D341Med (cell line): ENCODE measurements around the gene ZNF202.
"Not testable (repeated sequence)": the region's sequence is repeated elsewhere in the genome, so short reads cannot be mapped to it uniquely, and the experiment has no call there.

ENCODE experiments used
- DNase-seq: peaks from one replicate; pipeline ENCODE4 v3.0.0; 2012; ENCODE audit warnings: low spot score

Gene ZNF202

GRCh38 chr11:123741159-123742030 lies at the start of gene ZNF202:
ZNF202 (minus strand) TSS chr11:123741660; CDS start chr11:123730888, 10,772 bp downstream.
- DNase-seq, result peak; percentile 94

- no peak for DNase-seq
These were observed 42.1 kb upstream of the ZNF202 start for GRCh38 chr11:123783536-123783935.

- DNase-seq, result no peak
These were observed 37.1 kb upstream of the ZNF202 start for GRCh38 chr11:123778511-123778910.

GRCh38 chr11:123775715-123776549 lies 34.5 kb upstream of the ZNF202 start:
- DNase-seq, result peak; percentile 21

GRCh38 chr11:123775289-123775688 lies 33.8 kb upstream of the ZNF202 start:
- DNase-seq, result no peak

GRCh38 chr11:123773959-123774358 lies 32.5 kb upstream of the ZNF202 start:
- DNase-seq, result no peak

GRCh38 chr11:123773026-123773425 lies 31.6 kb upstream of the ZNF202 start:
- no peak for DNase-seq

GRCh38 chr11:123771664-123772063 lies 30.2 kb upstream of the ZNF202 start:
- no peak for DNase-seq

- no peak for DNase-seq
These were observed 29.3 kb upstream of the ZNF202 start for GRCh38 chr11:123770712-123771111.

GRCh38 chr11:123765601-123766000 lies 24.1 kb upstream of the ZNF202 start:
- no peak for DNase-seq

GRCh38 chr11:123762422-123762821 lies 21.0 kb upstream of the ZNF202 start:
- DNase-seq, result no peak

- DNase-seq, result no peak
These were observed 19.4 kb upstream of the ZNF202 start for GRCh38 chr11:123760894-123761293.

GRCh38 chr11:123757976-123758375 lies 16.5 kb upstream of the ZNF202 start:
- DNase-seq, result no peak

GRCh38 chr11:123755813-123756212 lies 14.4 kb upstream of the ZNF202 start:
- no peak for DNase-seq

- no peak for DNase-seq
These were observed 13.9 kb upstream of the ZNF202 start for GRCh38 chr11:123755344-123755743.

GRCh38 chr11:123754101-123754568 lies 12.7 kb upstream of the ZNF202 start, which contains the start of gene OR6X1:
OR6X1 (minus strand) TSS chr11:123754518; CDS start chr11:123754518, 0 bp downstream.
- DNase-seq, result no peak

GRCh38 chr11:123753110-123753509 lies 11.7 kb upstream of the ZNF202 start:
- DNase-seq, result no peak

GRCh38 chr11:123751781-123752180 lies 10.3 kb upstream of the ZNF202 start:
- no peak for DNase-seq

GRCh38 chr11:123748349-123748748 lies 6.9 kb upstream of the ZNF202 start:
- DNase-seq, result not testable (repeated sequence)

GRCh38 chr11:123745764-123746451 lies 4.4 kb upstream of the ZNF202 start:
- no peak for DNase-seq

GRCh38 chr11:123742724-123743120 lies 1.3 kb upstream of the ZNF202 start:
- DNase-seq, result no peak
